CD4-positive, alpha-beta T cell treated with Interleukin-6 for 4 hours (primary cell): ENCODE results near the gene NTN5.

Source experiments
- DNase-seq: peaks from one replicate; pipeline ENCODE4 v3.0.0-alpha.2; 2020; ENCODE audit warnings: mixed read lengths

The NTN5 gene

GRCh38 chr19:48629297-48629598, 43.6 kb downstream of the NTN5 start:
- DNase-seq, result no peak

GRCh38 chr19:48628486-48629296, 44.1 kb downstream of the NTN5 start:
- DNase-seq, result no peak

- DNase-seq, result no peak
Measured at GRCh38 chr19:48627865-48628314, 44.9 kb downstream of the NTN5 start.

DNA sequence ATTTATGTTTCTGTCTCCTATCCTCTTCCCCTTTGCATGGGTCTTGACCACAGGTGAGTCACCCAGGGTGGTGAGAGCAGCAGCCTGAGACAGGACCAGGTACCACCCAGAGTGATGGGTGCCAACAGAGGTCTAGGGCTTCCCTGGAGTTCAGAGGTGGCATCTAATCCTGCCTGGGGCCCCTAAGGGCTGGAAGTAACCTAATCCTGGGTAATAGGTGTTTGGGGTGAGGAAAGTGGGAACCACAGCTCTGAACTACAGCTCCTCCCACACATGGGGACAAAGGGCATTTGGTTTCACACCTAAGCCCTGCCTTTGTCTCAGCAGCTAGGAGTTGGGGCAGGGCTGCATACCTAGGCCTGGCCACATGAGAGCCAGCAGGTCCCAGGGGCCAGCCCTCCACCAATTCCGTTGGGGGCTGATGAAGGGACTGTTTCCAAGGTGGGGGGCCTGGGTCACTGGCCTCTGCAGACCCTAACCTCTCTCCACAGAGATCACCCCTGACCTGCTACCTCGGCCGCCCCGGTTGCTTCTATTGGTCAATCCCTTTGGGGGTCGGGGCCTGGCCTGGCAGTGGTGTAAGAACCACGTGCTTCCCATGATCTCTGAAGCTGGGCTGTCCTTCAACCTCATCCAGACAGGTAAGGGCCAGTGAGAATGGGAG, 45.5 kb downstream of the NTN5 start:
- DNase-seq, result peak; percentile 48

DNA sequence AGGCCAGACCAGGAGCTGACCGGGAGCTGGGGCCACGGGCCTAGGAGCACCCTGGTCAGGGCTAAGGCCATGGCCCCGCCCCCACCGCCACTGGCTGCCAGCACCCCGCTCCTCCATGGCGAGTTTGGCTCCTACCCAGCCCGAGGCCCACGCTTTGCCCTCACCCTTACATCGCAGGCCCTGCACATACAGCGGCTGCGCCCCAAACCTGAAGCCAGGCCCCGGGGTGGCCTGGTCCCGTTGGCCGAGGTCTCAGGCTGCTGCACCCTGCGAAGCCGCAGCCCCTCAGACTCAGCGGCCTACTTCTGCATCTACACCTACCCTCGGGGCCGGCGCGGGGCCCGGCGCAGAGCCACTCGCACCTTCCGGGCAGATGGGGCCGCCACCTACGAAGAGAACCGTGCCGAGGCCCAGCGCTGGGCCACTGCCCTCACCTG, 46.9 kb downstream of the NTN5 start:
- no peak for DNase-seq

DNA sequence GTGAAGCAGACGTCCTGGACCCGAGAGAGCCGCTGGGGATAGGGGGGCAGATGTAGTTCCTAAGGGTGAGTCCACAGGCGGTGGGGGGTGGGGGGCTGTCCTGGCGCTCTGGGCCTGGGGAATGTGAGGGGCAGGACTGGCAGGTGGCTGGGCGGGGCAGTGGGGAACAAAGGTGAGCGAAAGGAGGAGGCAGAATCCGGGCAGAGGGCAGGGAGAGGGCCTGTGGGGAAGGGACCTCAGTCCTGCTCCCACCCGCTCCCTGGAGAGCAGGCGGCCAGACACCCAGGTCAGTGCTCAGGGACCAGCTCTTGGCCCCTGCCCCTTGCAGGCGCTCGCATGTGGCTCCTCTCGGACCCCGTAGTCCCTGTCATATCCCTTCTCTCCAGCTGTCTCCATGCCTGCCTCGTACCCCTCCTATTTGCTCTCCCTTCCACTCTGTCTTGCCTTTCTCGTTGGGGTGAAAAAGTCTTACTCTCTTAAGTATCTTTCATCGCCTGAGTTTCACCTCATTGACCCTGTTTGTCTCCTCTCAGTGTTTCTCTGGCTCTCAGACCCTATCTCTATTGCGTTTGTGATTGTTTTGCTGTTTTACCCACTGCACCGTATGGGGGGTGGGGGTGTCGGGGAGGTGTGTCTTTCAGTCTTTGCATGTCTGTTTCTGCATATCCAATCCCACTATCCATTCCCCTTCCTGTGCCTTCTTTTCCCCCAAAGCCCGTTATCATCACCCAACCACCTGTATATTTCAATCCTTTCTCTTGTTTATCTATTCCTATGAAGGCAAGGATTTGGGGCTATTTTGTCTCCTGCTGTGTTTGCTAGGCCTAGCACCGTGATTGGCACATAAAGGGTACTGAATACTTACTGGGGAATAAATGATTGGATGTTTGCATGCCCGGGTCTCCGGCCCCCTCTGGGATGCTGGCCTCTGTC, 47.8 kb downstream of the NTN5 start:
- DNase-seq, result no peak

GRCh38 chr19:48624067-48624594, 48.7 kb downstream of the NTN5 start:
- DNase-seq, result peak; percentile 98

GRCh38 chr19:48623556-48624066, 49.2 kb downstream of the NTN5 start:
- no peak for DNase-seq

DNA sequence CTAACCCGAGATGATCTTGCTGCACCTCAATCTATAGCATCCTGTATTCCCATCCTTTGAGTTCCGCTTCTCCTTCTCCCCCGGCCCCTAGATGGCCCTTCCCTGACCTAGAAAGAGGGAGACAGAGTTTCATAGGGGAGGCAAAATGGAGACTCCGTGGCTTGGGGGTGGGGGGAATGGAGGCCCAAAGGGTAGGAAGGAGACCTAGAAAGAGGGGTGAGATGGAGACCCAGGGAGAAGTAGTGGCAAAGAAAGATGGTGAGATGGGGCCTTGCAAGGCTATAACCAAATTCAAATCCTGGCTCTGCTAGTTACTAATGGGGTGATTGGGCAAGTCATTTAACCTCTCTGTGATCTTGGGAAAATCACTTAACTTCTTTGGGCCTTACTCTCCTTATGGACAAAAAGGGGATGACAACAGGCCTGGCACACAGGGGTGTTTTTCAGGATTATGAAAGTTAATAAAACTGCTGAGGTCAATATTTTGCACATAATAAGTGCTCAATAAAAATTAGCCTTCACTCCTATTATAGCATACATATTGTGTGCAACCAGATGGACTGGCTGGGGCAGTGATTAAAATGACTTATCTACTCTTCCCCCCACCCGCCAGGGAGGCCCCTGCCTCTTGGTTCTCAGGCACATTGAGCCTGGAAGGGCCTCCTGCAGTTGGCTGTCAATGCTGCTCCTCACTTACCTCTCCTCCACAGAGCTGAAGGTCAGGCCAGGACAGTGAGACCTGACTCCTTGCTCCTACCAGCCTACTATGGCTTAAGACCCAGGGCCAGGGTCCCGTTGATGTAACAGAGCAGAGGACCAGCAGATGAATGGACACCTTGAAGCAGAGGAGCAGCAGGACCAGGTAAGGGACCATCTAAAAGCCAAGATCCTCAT, 52.9 kb downstream of the NTN5 start:
- DNase-seq, result no peak

GRCh38 chr19:48618916-48619691, 53.7 kb downstream of the NTN5 start, which contains the start of the genes RPL18 and SPHK2:
TSS of gene RPL18 (minus strand) at chr19:48619178. CDS start at chr19:48619143, 35 bp downstream.
TSS of gene SPHK2 (plus strand) at chr19:48619506. CDS start at chr19:48620515, 1,009 bp downstream.
- peak; percentile 96 for DNase-seq

GRCh38 chr19:48618278-48618915, 54.4 kb downstream of the NTN5 start:
- no peak for DNase-seq

GRCh38 chr19:48617146-48617937, 55.5 kb downstream of the NTN5 start:
- DNase-seq, result no peak

DNA sequence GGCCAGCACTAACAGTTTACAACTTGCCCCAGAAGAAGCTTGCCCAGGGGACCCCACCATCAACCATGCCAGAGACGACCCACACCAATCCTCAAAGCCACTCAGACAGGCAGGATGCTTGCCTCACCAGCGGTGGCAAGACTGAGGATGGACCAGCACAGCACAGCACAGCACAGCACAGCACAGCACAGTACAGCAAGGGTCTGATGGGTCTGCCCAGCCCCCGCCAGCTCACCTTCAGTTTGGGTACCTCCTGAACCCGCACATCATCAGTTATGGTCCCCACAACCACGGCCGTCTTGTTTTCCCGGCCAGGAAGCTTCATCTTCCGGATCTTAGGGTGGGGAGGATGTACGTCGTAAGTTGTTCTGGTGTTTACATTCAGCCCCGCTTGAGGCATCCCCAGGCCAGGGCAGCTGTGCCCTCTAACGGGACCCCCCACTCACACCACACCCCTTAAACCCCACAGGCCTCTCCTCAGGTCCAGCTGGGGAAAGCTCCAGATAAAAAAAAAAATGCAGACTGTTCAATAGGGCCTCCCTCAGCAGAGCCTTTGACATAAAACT, 56.2 kb downstream of the NTN5 start:
- DNase-seq, result no peak

- no peak for DNase-seq
Measured at GRCh38 chr19:48616041-48616436, 56.8 kb downstream of the NTN5 start.

GRCh38 chr19:48615231-48616040, 57.4 kb downstream of the NTN5 start:
- no peak for DNase-seq

DNA sequence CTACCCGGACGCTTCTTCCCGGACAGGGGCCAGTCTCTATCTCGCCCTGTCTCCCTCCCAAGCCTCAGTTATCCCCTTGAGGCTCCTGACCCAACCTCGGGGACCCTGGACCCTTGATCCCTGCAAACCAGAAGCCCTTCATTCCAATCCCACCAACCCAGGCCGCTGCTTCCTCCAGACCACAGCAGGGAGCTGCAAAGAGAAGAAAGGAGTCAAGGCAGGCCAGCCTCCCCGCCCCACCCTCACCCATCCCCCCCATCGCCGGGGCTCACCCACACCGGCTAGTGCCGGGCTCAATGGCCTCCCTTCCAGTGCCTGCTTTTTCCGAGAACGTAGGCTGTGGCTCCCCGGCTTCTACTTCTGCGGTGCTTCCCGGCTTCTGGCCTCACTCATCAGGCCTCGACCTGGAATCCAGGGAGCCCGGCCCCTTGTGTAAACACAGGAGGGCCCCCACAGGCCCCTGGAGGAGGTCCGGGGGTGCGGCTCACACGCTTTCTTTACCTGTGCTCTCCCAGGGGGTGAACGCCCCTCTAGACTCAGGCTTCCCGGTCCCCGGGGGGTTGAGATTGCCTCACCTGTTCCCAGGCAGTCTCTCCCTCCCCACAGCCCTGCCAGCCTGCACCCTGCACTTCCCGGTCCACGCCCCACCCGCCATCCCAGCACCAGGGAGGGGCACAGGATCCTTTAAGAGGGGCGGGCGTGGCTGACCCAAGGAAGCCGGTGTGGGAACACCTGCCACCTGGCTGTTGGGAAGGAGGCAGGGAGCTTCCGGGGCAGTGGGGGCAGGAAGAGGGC, 58.2 kb downstream of the NTN5 start, which contains the start of gene FAM83E:
FAM83E (minus strand) TSS at position 641 of the 795 bp plus-strand sequence. CDS start 1,704 bp downstream, outside the sequence.
- no peak for DNase-seq

GRCh38 chr19:48613852-48614435, 58.9 kb downstream of the NTN5 start:
- no peak for DNase-seq
